Stimulated activated memory B cell treated with anti-CD40 and anti-IgM and Interleukin-4, amounts not matched to agents 10 μg/mL and 1 μg/mL and 100 μg/mL, for 72 hours (primary cell): ENCODE data around the gene GALNT16.
"Not testable (repeated sequence)": the region's sequence is repeated elsewhere in the genome, so short reads cannot be mapped to it uniquely, and the experiment has no call there.

Experiments used
- ATAC-seq: fragments of 150-1000 bp; cut with Tn5 transposase; 2 replicates; pipeline ENCODE4 v1.10.0; 2021
- H3K27ac Mint-ChIP-seq: one replicate; pipeline ENCODE4 v1.8.0; 2022; ENCODE audit warnings: mild to moderate bottlenecking, mixed read lengths
- H3K27me3 Mint-ChIP-seq: one replicate; pipeline ENCODE4 v1.8.0; 2022; ENCODE audit warnings: mixed read lengths
- H3K36me3 Mint-ChIP-seq: one replicate; pipeline ENCODE4 v1.8.0; 2022; ENCODE audit warnings: mixed read lengths
- H3K4me1 Mint-ChIP-seq: one replicate; pipeline ENCODE4 v1.8.0; 2022; ENCODE audit warnings: mixed read lengths
- H3K4me3 Mint-ChIP-seq: one replicate; pipeline ENCODE4 v1.8.0; 2022; ENCODE audit warnings: mild to moderate bottlenecking, moderate library complexity, mixed read lengths
- H3K9me3 Mint-ChIP-seq: one replicate; pipeline ENCODE4 v1.8.0; 2022; ENCODE audit warnings: mixed read lengths

The GALNT16 gene

DNA sequence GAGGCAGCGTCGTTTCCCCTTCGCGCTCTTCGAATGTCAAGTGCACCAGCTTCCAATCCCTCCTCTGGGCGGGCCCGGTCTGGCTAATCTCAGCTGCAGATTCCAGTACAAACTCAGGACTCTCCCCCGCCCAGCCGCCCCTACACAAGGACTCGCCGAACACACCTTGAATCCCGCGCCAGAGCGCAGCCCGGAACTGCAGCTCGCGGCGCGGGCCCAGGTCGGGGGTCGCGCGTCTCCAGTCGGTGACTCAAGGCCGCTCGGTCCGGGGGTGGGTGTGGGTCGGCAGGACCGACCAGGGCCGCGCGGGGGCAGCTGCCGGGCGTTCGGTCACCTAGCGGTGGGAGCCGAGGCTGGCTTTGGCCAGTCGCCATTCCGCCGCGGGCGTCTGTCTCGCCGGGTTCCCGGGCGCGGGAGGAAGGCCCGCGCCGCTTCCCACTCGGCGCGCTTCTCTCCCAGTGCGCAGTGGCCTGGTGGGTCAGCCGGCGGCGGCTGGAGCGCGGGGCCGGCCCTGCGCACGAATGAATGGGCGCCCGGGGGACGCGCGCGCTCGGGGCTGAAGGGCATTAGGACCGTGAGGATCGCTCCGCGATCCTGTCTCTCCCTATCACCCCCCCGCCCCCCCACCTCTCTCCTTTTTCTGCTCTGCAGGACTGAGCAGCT, at the start of gene GALNT16:
Gene GALNT16 (plus strand): TSS at position 632 of the 663 bp plus-strand sequence. CDS start 133 bp downstream, outside the sequence.
- Mint-ChIP-seq H3K4me1 (peaks cover 14% of the 10 kb centered on the region), H3K27ac (no peak within 1 kb of the TSS), H3K4me3 (peak within 1 kb of the TSS; percentile 51), H3K9me3 (no peaks in the 10 kb centered on the region), H3K27me3 (peaks cover 73% of the 10 kb centered on the region), H3K36me3 (no peaks in the 10 kb centered on the region)
- no peak for ATAC-seq

GRCh38 chr14:69214393-69214792, 45.6 kb upstream of the GALNT16 start:
- no peaks in the 10 kb centered on the region for H3K4me1 Mint-ChIP-seq
- H3K36me3 Mint-ChIP-seq, result peaks cover 73% of the 10 kb centered on the region
- H3K27ac Mint-ChIP-seq, result no peak overlapping the region
- H3K27me3 Mint-ChIP-seq, result no peaks in the 10 kb centered on the region
- H3K4me3 Mint-ChIP-seq, result no peak overlapping the region
- H3K9me3 Mint-ChIP-seq, result no peaks in the 10 kb centered on the region
- no peak for ATAC-seq

- H3K9me3 Mint-ChIP-seq, ATAC-seq, H3K27ac Mint-ChIP-seq, H3K4me3 Mint-ChIP-seq, H3K4me1 Mint-ChIP-seq, H3K27me3 Mint-ChIP-seq: not testable (repeated sequence)
- H3K36me3 Mint-ChIP-seq, result peaks cover 62% of the 10 kb centered on the region
Observed at GRCh38 chr14:69217663-69218062, 42.3 kb upstream of the GALNT16 start.

DNA sequence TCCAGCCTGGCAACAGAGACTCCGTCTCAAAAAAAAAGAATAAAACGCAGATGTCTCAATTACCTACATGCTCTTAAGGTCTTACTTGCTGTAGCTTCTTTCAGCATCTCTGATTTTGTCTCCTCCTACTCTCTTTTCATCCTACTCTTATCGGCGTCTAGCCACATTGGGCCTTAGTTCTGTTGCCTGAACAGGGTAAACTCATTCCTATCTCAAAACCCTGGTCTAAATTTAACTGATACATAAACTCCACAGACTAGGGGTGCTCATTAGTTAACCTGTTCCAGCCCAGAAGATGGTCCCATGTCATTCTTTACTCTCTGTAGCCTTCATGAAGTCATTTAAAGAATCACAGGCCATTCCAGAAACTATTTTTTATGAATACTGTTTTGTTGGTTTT, 35.0 kb upstream of the GALNT16 start:
- no peak overlapping the region for H3K27ac Mint-ChIP-seq
- no peaks in the 10 kb centered on the region for H3K27me3 Mint-ChIP-seq
- H3K36me3 Mint-ChIP-seq, result peaks cover 33% of the 10 kb centered on the region
- H3K9me3 Mint-ChIP-seq, result no peaks in the 10 kb centered on the region
- ATAC-seq, result no peak
- no peaks in the 10 kb centered on the region for H3K4me1 Mint-ChIP-seq
- no peak overlapping the region for H3K4me3 Mint-ChIP-seq

GRCh38 chr14:69226178-69226577, 33.8 kb upstream of the GALNT16 start:
- Mint-ChIP-seq H3K27me3 (no peaks in the 10 kb centered on the region), H3K4me3 (no peak overlapping the region), H3K9me3 (no peaks in the 10 kb centered on the region), H3K27ac (no peak overlapping the region), H3K36me3 (peaks cover 35% of the 10 kb centered on the region), H3K4me1 (no peaks in the 10 kb centered on the region)
- ATAC-seq, result no peak

DNA sequence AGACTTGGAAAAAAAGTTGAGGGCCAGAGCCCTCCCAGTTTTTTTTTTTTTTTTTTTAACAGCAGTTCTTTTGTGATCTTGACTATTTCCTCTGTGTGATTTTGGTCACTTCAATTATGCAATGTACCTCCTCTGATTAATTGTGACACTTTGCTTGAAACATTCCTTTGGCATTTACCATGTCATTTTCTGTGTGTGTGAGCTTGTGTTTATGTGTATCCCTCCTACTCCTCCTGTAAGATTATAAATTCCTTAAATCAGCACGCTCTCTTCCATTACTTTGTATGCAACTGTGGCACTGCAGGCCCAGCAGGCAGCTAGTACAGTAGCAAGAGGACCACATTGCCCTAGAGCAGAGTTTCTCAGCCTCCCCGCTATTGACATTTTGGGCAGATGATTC, 33.2 kb upstream of the GALNT16 start:
- Mint-ChIP-seq H3K27me3 (no peaks in the 10 kb centered on the region), H3K4me3 (no peak overlapping the region), H3K27ac (no peak overlapping the region), H3K36me3 (peaks cover 41% of the 10 kb centered on the region), H3K9me3 (no peaks in the 10 kb centered on the region), H3K4me1 (no peaks in the 10 kb centered on the region)
- ATAC-seq, result no peak

- no peak for ATAC-seq
- H3K27me3 Mint-ChIP-seq, result no peaks in the 10 kb centered on the region
- no peaks in the 10 kb centered on the region for H3K4me1 Mint-ChIP-seq
- peaks cover 41% of the 10 kb centered on the region for H3K36me3 Mint-ChIP-seq
- no peaks in the 10 kb centered on the region for H3K9me3 Mint-ChIP-seq
- no peak overlapping the region for H3K27ac Mint-ChIP-seq
- H3K4me3 Mint-ChIP-seq, result no peak overlapping the region
Observed at GRCh38 chr14:69231486-69231885, 28.5 kb upstream of the GALNT16 start.

DNA sequence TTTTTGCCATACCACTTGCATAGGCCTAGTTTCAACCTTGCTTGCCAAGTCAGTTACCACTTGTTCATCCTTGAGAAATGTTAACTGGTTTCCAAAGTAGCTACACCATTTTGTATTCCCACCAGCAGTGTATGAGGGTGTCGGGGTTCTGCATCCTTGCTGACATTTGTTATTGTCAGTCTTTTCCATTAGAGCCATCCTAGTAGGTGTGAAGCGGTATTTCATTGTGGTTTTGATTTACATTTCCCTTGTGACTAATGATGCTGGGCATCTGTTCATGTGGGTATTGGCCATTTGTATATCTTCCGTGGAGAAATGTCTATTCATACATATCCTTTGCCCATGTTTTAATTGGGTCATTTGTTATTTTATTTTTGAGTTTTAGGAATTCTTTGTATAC, 27.6 kb upstream of the GALNT16 start:
- ATAC-seq, result no peak
- Mint-ChIP-seq H3K9me3 (no peaks in the 10 kb centered on the region), H3K4me3 (no peak overlapping the region), H3K27ac (no peak overlapping the region), H3K4me1 (no peaks in the 10 kb centered on the region), H3K27me3 (no peaks in the 10 kb centered on the region), H3K36me3 (peaks cover 50% of the 10 kb centered on the region)

GRCh38 chr14:69234106-69234505, 25.9 kb upstream of the GALNT16 start:
- no peaks in the 10 kb centered on the region for H3K9me3 Mint-ChIP-seq
- no peaks in the 10 kb centered on the region for H3K4me1 Mint-ChIP-seq
- peaks cover 47% of the 10 kb centered on the region for H3K36me3 Mint-ChIP-seq
- ATAC-seq, result no peak
- no peak overlapping the region for H3K27ac Mint-ChIP-seq
- no peaks in the 10 kb centered on the region for H3K27me3 Mint-ChIP-seq
- H3K4me3 Mint-ChIP-seq, result no peak overlapping the region

DNA sequence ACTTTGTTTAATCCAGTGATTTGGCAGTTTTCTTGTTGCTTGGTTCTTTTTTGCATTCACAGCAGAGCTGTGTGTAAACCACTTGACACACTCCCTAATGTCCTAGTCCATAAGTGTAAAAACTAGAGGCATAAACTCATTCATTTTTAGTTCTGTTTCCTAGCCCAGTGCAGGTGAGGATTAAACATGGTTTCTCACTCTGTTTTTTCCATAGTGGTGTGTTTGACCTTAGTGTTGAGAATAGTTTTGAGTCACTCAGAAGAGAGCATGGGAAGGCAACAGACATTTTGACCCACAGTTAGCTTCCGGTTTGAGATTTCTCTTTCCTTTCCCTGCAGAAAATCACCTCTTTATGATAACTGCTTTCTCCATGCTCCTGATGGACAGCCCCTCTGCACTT, 24.2 kb upstream of the GALNT16 start:
- ATAC-seq, result no peak
- no peaks in the 10 kb centered on the region for H3K9me3 Mint-ChIP-seq
- H3K27ac Mint-ChIP-seq, result no peak overlapping the region
- no peak overlapping the region for H3K4me3 Mint-ChIP-seq
- H3K27me3 Mint-ChIP-seq, result no peaks in the 10 kb centered on the region
- H3K4me1 Mint-ChIP-seq, result no peaks in the 10 kb centered on the region
- H3K36me3 Mint-ChIP-seq, result peaks cover 54% of the 10 kb centered on the region

DNA sequence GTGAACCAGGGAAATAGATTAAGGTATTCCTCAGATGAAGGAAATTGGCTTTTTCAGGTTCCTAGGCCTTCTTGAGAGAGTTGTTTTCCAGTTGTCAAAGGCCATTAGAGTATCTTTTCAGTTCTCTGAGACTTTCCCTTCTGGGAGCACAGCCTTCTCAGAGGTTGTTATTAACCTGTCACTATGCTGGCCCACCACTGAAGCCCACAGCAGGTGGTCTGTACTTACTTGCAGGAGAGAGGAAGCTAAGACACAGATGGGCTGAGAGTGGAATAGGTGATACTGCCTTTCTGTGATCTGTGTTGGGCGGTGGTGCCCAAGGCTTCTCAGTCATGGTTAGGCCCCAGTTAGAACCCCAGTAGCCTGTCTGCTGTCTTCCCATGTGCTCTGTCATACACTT, 22.8 kb upstream of the GALNT16 start:
- peaks cover 44% of the 10 kb centered on the region for H3K36me3 Mint-ChIP-seq
- H3K27ac Mint-ChIP-seq, result no peak overlapping the region
- H3K27me3 Mint-ChIP-seq, result no peaks in the 10 kb centered on the region
- ATAC-seq, result no peak
- H3K9me3 Mint-ChIP-seq, result no peaks in the 10 kb centered on the region
- no peaks in the 10 kb centered on the region for H3K4me1 Mint-ChIP-seq
- no peak overlapping the region for H3K4me3 Mint-ChIP-seq

GRCh38 chr14:69237584-69237983, 22.4 kb upstream of the GALNT16 start:
- Mint-ChIP-seq H3K27me3 (no peaks in the 10 kb centered on the region), H3K4me3 (no peak overlapping the region), H3K36me3 (peaks cover 44% of the 10 kb centered on the region), H3K4me1 (peaks cover 2% of the 10 kb centered on the region), H3K27ac (no peak overlapping the region), H3K9me3 (no peaks in the 10 kb centered on the region)
- ATAC-seq, result no peak

- H3K27ac Mint-ChIP-seq, result no peak overlapping the region
- no peaks in the 10 kb centered on the region for H3K27me3 Mint-ChIP-seq
- H3K9me3 Mint-ChIP-seq, result no peaks in the 10 kb centered on the region
- H3K4me1 Mint-ChIP-seq, result peaks cover 5% of the 10 kb centered on the region
- H3K4me3 Mint-ChIP-seq, result no peak overlapping the region
- H3K36me3 Mint-ChIP-seq, result peaks cover 40% of the 10 kb centered on the region
- no peak for ATAC-seq
Observed at GRCh38 chr14:69238883-69239282, 21.1 kb upstream of the GALNT16 start.

DNA sequence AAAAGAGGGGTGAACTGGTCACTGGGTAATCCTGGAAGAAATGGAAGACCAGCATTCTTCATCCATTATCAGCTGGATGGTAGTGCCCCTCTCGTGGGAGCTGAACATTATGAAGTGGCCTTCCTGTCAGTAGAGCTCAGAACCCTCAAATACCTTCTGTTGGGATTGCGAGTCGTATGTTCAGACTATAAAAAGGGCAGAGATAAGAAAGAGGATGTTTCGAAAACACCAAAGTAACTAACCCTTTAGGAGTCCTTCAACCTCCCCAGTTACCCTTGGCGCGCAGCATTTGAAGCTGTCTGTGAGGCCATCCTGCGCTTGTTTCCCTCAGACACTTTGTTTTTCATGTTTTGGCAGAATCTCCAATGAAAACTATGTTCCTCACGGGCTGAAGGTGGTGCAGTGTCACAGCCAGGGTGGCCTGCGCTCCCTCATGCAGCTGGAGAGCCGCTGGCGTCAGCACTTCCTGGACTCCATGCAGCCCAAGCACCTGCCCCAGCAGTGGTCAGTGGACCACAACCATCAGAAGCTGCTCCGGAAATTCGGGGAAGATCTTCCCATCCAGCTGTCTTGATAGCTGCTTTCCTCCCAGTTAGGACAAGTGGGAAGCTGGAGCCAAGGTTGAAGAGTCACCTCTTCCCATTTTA, 19.3 kb upstream of the GALNT16 start:
- no peak overlapping the region for H3K27ac Mint-ChIP-seq
- no peak for ATAC-seq
- H3K9me3 Mint-ChIP-seq, result no peaks in the 10 kb centered on the region
- no peaks in the 10 kb centered on the region for H3K27me3 Mint-ChIP-seq
- H3K4me1 Mint-ChIP-seq, result peaks cover 5% of the 10 kb centered on the region
- H3K36me3 Mint-ChIP-seq, result peaks cover 28% of the 10 kb centered on the region
- no peak overlapping the region for H3K4me3 Mint-ChIP-seq

DNA sequence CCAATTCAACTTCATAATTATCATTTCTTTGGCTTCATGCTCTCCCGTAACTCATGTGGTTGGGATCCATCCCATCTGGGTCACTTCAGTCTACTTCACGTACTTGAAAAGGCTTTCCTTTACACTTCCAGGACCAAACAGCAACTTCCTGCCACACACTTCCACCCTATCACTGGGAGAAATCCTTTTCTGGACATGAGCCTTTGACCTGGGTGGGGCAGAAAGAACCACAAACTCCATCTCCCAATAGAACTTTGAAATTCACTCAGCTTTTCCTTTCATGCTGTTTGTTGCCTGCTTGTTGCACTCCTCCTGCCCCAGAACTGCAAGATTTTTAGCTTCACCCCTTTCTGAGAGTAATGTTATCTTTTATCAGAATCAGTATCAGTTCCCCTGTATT, 18.4 kb upstream of the GALNT16 start:
- Mint-ChIP-seq H3K9me3 (no peaks in the 10 kb centered on the region), H3K4me3 (no peak overlapping the region), H3K4me1 (peaks cover 5% of the 10 kb centered on the region), H3K36me3 (peaks cover 23% of the 10 kb centered on the region), H3K27me3 (no peaks in the 10 kb centered on the region), H3K27ac (no peak overlapping the region)
- ATAC-seq, result no peak
